UCSD-AML1 (cell line): ENCODE results near the gene TNFRSF13B.
"Not testable (repeated sequence)": the region's sequence is repeated elsewhere in the genome, so short reads cannot be mapped to it uniquely, and the experiment has no call there.

ENCODE experiments used
- DNase-seq: peaks from one replicate; lab custom pipeline; 2025; ENCODE audit not compliant: unreplicated experiment; lab: John Stamatoyannopoulos, UW

The TNFRSF13B gene

GRCh38 chr17:16971458-16972338 lies at the start of gene TNFRSF13B:
Gene TNFRSF13B, minus strand, starts transcription at chr17:16972118. Its CDS starts 43 bp downstream, at chr17:16972075.
- DNase-seq: no peak

GRCh38 chr17:17021194-17021863 lies 49.4 kb upstream of the TNFRSF13B start:
- no peak for DNase-seq

GRCh38 chr17:17020821-17021193 lies 48.9 kb upstream of the TNFRSF13B start:
- no peak for DNase-seq

- DNase-seq: no peak
Measured at GRCh38 chr17:17019891-17020456, 48.1 kb upstream of the TNFRSF13B start.

DNA sequence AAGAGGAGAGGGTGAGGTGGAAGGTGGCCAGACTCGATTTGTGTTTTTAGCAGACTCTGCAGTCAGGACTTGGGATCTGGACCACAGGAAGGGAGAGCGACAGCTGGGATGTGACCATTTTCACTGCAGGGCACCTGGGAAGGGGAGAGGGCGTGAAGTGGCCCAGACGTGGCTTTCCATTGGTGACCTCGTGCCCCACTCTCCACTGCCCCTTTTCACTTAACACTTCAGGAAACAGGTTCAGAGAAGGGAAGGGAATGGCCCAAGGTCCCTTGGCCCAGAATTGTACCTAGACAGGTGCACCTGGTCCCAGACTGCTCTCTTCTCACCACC lies 47.5 kb upstream of the TNFRSF13B start:
- DNase-seq: no peak

GRCh38 chr17:17018612-17019429 lies 46.9 kb upstream of the TNFRSF13B start:
- no peak for DNase-seq

DNA sequence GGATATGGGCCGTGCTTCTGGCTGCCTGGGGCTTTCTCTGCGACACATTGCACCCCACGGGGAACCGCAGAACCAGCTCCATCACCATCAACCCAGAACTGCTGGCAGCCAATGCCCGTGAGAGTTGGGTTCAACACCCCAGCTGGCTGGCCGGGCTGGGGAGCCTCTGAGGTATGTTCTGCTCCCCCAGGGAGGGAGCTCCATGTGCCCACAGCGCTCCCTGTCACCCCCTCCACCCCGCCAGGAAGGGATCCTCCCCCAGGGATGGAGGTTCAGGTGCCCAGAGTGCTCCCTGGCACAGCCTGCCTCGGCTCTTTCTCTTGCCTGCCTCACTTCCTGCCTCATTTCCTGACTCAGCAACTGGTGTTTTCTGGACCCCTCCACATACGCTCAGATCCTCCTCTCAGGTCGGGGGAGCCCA lies 46.1 kb upstream of the TNFRSF13B start:
- no peak for DNase-seq

DNA sequence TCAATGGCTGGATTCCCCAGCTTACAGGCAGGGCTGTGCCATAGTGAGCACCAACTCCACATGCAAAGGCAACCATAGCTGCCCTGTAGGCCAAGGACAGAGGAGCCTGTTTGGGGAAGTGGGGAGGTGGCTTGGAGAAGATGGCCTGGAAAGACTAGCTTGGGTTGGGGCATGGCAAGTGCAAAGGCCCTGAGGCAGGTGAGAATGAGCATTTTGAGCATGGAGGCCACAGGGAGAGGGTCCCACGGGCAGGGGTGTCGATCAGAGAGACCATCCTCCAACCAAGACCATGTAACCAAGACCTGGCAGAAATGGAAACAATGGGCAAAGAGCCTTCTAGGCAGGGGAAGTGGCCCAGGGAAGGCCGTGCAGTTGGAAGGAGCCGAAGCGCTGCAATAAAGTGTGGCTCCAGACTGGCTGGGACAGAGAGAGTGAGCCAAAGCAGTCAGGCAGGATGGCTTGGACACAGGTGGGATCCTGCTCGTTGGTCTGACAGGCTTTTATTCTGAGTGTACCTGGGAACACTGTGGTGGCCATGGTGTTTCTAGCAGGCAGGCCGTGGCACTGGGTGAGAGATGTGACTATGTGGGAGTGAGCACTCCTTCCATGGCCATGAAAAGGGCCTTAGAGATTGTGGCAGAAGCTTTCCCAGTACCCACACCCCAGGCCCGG lies 45.6 kb upstream of the TNFRSF13B start:
- DNase-seq: no peak

- not testable (repeated sequence) for DNase-seq
Measured at GRCh38 chr17:17016199-17017197, 44.6 kb upstream of the TNFRSF13B start.

DNA sequence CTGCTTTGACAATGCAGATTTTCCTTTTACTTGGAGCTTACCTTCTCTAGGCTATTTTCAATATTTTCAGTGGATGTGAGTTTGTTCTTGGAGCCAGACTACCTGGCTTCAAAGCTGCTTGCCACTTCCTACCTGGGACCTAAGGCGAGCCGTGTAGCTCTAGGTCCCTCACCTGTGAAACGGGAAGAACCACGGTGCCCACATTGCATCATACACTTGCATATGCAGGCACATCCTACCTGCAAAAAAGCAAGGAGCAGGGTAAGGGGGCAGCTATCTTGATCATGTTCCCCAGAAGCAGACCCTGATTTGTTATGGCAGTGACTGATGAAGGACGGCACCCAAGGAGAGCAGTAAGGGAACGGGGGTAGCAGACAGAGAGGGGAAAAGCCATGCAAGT lies 43.3 kb upstream of the TNFRSF13B start:
- no peak for DNase-seq

DNA sequence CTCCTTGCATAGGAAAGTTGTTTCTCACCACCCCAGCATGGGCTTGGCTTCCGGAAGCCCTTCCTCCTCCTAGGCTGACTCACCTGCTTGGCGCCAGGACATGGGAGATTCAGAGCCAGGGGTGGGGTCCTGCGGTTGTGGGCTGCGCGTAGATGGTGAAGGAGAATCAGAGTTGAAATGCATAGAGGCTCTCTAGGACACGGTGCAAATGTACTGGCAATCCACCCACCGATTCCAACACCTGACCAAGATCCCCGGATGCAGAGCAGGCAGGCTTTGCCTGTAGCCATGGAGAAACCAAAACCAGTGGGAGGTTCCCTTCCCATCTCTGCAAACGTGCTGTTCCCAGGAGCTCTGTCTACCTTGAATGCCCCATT lies 42.8 kb upstream of the TNFRSF13B start:
- DNase-seq: not testable (repeated sequence)

GRCh38 chr17:17013828-17014747 lies 42.2 kb upstream of the TNFRSF13B start:
- not testable (repeated sequence) for DNase-seq

DNA sequence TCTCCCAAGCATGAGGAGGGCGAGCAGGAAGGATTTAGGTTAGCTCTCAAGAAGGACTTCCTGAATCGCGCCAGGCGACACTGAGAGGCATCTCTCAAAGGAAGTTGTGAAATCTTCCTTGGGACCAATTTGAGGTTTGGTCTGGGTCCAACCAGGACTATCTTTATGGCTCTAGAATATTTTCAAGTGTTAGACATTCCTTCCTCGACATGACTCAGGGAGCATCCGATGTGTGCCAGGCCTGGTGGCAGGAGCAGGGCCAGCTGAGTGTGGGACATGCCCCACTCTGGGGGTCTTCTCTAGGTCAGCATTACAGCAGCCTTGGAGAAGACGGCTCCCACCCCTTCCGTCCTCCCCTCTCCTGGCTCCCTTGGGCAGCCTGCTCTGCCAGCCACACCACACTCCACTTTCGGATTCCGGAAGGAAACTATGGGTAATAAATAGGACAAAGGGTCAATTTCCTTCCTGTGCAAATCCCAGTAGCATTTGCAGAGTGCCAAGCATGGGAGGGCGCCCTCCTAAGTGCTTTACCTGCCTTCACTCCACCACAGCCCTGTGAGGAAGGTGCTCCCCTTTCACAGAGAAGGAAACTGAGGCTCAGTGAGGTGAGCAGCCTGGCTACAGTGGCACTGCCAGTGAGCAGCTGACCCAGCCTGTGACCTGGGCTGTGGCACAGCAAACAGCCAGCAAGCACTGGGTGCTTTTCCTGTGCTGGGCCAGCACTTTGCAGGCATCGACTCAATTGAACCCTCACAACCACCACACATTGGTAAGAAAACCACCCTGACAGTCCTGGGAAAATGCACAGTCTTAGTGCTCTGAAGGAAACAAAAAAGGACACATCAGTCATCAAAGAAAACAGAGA lies 39.4 kb upstream of the TNFRSF13B start:
- not testable (repeated sequence) for DNase-seq

GRCh38 chr17:17010545-17011034 lies 38.7 kb upstream of the TNFRSF13B start:
- DNase-seq: not testable (repeated sequence)

GRCh38 chr17:17009972-17010371 lies 38.1 kb upstream of the TNFRSF13B start:
- not testable (repeated sequence) for DNase-seq

DNA sequence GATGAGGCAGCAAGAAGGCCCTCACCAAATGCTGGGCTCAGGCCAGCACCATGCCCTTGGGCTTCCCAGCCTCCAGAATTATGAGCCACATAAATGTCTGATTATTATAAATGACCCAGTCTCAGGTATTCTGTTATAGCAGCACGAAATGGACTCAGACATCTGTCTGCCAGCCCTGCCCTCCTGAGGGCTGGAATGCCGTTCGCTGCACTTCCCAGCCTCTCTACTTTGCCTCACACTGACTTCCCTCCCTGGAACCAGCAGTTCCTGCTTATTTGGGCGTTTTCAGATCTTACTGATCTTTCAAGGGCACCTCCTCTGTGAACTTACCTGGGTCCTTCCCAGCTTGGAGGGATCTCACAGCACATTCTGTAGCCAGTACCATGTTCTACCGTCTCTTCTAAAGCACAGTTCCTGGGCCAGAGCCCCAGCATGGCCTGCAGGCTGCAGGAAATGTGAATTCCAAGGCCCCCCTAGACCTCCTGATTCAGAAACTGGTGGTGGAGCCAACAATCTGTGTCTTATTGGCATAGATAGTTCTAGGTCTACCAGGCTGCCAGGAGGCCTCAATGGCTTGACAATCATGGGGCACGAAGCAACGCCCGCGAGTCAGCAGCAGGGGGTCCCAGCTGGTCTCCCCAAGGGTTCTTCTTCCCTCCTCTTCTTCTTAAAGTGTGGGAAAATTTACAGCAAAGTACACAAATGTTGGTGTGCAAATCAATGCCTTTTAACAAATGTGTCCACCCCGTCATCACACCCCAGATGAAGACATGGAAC lies 36.9 kb upstream of the TNFRSF13B start:
- DNase-seq: not testable (repeated sequence)
